Astrocyte of the spinal cord (primary cell): ENCODE measurements around the gene ERBB4.
A peak's percentile ranks its signal among the peaks of the same experiment; 100 is the strongest.

Source experiments
- DNase-seq: peaks from one replicate; pipeline ENCODE4 v3.0.0; 2011; ENCODE audit warnings: low read depth, low spot score
- H3K4me3 ChIP-seq: 2 replicates; pipeline ENCODE4 v1.5.1; 2011; ENCODE audit warnings: low read depth, mild to moderate bottlenecking, low read length, moderate library complexity
- in situ Hi-C: cut with HindIII; loops from 2 replicates; pipeline ENCODE4 v1.10.0; 2017; ENCODE audit warnings: low sequenced_read_pairs
- TF ChIP-seq, protein P1 (sequence below): IDR thresholded peaks from 2 replicates; pipeline ENCODE4 v1.5.1; 2012; ENCODE audit warnings: low read depth, mild to moderate bottlenecking, low read length, inconsistent platforms

Gene ERBB4

GRCh38 chr2:211513446-211513845 lies 1025.2 kb downstream of the ERBB4 start:
- no peak for DNase-seq
- TF ChIP-seq, protein P1, sequence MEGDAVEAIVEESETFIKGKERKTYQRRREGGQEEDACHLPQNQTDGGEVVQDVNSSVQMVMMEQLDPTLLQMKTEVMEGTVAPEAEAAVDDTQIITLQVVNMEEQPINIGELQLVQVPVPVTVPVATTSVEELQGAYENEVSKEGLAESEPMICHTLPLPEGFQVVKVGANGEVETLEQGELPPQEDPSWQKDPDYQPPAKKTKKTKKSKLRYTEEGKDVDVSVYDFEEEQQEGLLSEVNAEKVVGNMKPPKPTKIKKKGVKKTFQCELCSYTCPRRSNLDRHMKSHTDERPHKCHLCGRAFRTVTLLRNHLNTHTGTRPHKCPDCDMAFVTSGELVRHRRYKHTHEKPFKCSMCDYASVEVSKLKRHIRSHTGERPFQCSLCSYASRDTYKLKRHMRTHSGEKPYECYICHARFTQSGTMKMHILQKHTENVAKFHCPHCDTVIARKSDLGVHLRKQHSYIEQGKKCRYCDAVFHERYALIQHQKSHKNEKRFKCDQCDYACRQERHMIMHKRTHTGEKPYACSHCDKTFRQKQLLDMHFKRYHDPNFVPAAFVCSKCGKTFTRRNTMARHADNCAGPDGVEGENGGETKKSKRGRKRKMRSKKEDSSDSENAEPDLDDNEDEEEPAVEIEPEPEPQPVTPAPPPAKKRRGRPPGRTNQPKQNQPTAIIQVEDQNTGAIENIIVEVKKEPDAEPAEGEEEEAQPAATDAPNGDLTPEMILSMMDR, result no peak

GRCh38 chr2:211512806-211513205 lies 1025.8 kb downstream of the ERBB4 start:
- DNase-seq, result no peak
- TF ChIP-seq, protein P1, result no peak
- no peak overlapping the region for H3K4me3 ChIP-seq
- in situ Hi-C loops, result no loop called here

More at GRCh38 chr2:211513446-211513845, 1025.2 kb downstream of the ERBB4 start:
- in situ Hi-C loops, result no loop called here
- no peak overlapping the region for H3K4me3 ChIP-seq

DNA sequence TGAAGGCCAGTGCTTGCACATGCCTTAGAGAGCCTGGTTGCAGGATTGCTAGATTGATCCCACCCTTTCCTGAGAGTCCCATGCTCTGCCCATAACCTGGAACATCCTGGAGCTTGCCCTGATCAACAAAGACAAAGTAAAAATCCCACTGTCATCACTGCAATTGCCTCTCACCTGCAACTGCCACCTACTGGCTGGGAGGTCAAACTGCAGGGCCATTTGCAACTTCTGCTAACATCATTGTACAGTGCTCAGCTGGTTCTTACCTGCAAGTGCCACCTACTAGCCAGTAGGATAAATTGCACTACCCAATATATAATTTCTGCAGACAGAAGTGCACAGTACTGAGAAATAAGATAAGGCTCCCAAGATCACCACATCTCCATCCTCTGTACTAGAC lies 1034.7 kb downstream of the ERBB4 start:
- no peak for DNase-seq
- in situ Hi-C loops, result no loop called here
- H3K4me3 ChIP-seq, result no peak overlapping the region
- TF ChIP-seq, protein P1, result peak; percentile 3

DNA sequence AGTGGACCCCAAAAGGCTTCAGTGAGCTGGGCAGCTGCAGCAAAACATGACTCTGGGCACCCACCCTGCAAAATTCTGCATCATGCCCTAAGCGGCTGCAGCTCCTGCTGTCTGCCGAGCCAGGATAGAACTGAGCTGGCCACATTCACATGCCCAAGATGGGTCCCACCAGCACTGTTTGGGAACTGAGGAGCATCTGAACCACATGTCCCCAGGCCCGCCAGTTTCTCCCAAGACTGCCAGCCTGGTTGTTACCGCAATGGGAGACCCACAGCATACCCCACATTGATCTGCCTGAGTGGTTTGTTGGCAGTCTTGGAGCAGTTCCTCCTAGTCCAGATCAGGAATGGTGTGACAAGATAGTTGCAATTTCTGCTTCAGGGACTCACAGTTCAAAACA lies 1035.4 kb downstream of the ERBB4 start:
- in situ Hi-C loops, result no loop called here
- TF ChIP-seq, protein P1, result no peak
- no peak for DNase-seq
- H3K4me3 ChIP-seq, result no peak overlapping the region

GRCh38 chr2:211498551-211499205 lies 1039.9 kb downstream of the ERBB4 start:
- TF ChIP-seq, protein P1, result no peak
- in situ Hi-C loops, result no loop called here
- DNase-seq, result no peak
- no peak overlapping the region for H3K4me3 ChIP-seq

DNA sequence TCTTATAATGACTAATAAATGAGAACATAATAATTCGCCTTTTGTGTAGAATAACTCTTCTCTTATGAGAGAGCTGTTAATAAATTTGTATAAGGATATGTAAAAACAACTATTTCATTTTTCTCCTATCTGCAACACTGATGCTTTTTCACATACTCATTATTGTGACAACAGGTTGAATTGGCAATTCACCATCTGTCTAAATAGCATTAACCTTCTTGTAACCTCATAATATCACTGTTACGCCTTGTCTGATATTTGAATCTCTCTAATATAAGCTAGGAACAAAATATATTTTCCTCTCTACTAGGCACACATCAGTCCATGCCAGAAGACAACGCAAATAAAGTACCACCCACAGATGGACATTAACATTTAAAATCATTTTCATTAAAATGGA lies 1043.3 kb downstream of the ERBB4 start:
- in situ Hi-C loops, result no loop called here
- DNase-seq, result no peak
- H3K4me3 ChIP-seq, result no peak overlapping the region
- TF ChIP-seq, protein P1, result no peak

GRCh38 chr2:211494536-211494935 lies 1044.1 kb downstream of the ERBB4 start:
- no peak for DNase-seq
- in situ Hi-C loops, result no loop called here
- no peak overlapping the region for H3K4me3 ChIP-seq
- TF ChIP-seq, protein P1, result no peak
